Choroid plexus epithelial cell (primary cell): ENCODE data around the gene ITGA8.

Experiments used
- DNase-seq: peaks from one replicate; pipeline ENCODE4 v3.0.0-alpha.2; 2010; ENCODE audit warnings: low read depth
- H3K4me3 ChIP-seq: 2 replicates; pipeline ENCODE4 v1.5.1; 2011; ENCODE audit warnings: low read depth, mild to moderate bottlenecking, control low read depth, low read length, moderate library complexity
- TF ChIP-seq, protein P1 (sequence below): conservative IDR thresholded peaks from 2 replicates; pipeline ENCODE4 v1.5.1; 2011; ENCODE audit warnings: low read depth, mild to moderate bottlenecking, control low read depth, inconsistent platforms, low read length, moderate library complexity

Gene ITGA8

GRCh38 chr10:15735763-15736162, 16.0 kb upstream of the ITGA8 start:
- H3K4me3 ChIP-seq: no peak overlapping the region
- TF ChIP-seq, protein P1, sequence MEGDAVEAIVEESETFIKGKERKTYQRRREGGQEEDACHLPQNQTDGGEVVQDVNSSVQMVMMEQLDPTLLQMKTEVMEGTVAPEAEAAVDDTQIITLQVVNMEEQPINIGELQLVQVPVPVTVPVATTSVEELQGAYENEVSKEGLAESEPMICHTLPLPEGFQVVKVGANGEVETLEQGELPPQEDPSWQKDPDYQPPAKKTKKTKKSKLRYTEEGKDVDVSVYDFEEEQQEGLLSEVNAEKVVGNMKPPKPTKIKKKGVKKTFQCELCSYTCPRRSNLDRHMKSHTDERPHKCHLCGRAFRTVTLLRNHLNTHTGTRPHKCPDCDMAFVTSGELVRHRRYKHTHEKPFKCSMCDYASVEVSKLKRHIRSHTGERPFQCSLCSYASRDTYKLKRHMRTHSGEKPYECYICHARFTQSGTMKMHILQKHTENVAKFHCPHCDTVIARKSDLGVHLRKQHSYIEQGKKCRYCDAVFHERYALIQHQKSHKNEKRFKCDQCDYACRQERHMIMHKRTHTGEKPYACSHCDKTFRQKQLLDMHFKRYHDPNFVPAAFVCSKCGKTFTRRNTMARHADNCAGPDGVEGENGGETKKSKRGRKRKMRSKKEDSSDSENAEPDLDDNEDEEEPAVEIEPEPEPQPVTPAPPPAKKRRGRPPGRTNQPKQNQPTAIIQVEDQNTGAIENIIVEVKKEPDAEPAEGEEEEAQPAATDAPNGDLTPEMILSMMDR: no peak
- no peak for DNase-seq

DNA sequence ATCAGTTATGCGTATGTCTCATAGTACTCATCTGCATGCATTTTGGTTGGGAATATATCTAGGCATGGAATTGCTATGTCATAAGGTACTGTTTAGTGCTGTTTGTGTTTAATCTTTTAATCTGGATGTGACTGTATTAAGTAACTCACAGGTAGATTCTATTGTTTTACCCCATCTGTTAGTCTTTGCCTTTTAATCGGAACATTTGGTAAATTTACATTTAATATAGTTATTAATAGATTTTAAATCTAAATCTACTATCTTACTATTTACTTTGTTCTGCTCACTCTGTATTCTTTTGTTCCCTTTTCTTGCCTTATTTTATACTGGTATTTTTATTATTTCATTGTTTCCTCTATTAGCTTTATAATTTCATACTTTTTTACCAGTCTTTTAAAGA, 10.6 kb upstream of the ITGA8 start:
- no peak for DNase-seq
- no peak overlapping the region for H3K4me3 ChIP-seq
- TF ChIP-seq, protein P1: no peak

- DNase-seq: no peak
- H3K4me3 ChIP-seq: no peak overlapping the region
- TF ChIP-seq, protein P1: no peak
Observed at GRCh38 chr10:15729890-15730289, 10.2 kb upstream of the ITGA8 start.

DNA sequence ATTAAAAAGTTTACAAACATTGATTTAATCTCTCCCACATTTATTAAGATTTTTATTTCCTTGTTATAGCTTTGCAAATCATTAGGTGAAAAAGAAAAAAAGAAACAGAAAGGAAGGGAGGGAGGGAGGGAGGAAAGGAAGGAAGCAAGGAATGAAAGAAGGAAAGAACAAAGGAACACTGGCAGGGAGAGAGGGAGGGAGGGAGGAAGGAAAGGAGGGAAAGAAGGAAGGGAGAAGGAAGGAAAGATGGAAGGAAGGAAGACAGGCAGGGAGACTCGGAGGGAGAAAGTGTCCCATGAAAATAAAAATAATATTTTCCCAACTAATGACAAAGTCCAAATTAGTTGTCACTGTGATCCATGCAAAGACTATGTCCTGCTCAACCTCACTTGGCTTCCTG, 6.3 kb upstream of the ITGA8 start:
- no peak overlapping the region for H3K4me3 ChIP-seq
- TF ChIP-seq, protein P1: no peak
- DNase-seq: no peak

- no peak overlapping the region for H3K4me3 ChIP-seq
- TF ChIP-seq, protein P1: peak; percentile 75
- peak; percentile 82 for DNase-seq
Observed at GRCh38 chr10:15725603-15726002, 5.9 kb upstream of the ITGA8 start.

- no peak overlapping the region for H3K4me3 ChIP-seq
- TF ChIP-seq, protein P1: no peak
- no peak for DNase-seq
Observed at GRCh38 chr10:15724683-15725082, 5.0 kb upstream of the ITGA8 start.

DNA sequence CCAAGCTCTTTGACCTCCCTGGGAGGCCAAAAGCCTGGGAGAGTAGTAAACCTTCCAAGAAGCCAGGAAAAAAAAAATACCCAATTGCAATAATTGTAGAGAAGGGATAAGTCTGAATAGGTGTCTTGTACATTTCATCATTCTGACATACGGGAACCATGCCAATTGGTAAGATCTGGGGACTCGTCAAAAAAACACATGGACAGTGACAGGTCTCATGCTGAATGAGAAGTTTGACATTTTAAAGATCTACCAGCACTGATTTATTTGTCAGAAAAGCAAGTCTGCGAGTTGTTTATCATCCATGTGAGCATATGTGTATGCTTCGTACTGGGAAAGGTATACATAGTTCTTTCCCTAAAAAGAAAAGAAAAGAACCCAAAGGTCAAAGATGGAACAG, 4.1 kb upstream of the ITGA8 start:
- TF ChIP-seq, protein P1: no peak
- H3K4me3 ChIP-seq: no peak overlapping the region
- no peak for DNase-seq
